ENCODE data around the gene THADA. TPM values are rescaled to one million over a fixed set of nuclear protein-coding genes. Genes with fewer than 3 reads are reported as not detected.

THADA gene
- total and polyA plus RNA-seq, 2 donors (not counting 1 experiment from before 2014, with no cell fraction given), result 9.2 to 36.2 TPM

DNA sequence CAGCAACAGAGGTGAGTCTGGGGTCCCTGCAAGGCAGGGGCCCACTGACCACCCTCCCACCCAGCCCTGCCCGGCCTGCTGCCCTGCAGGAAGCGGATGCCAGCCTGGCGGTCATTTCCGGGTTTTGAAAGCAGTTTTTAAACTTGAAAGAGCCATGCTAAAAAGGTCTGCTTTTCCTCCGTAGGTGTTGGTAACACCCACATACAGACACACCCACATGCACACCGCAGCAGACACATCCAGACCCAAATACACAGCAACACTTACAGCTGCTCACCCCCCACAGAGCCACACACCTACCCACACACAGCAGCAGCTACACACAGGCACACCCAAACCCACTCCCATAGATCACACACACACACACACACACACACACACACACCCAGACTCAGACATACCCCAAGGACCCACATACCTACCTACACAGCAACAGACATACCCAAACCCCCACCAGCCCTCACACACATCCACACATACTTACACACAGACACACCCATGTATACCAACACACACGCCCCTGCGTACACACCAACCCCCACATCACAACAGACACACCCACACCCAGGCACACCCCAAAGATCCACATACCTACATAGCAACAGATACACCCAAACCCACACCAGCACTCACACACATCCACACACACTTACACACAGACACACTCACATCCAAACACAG lies 377.0 kb downstream of the THADA start:
- H3K36me3 ChIP-seq (ENCODE audit: control insufficient read depth, insufficient read depth, low read length), result peaks cover 2% of the 10 kb centered on the region
- H3K9ac ChIP-seq (ENCODE audit: insufficient read depth, low read length), result peak overlapping the region; percentile 40
- TF ChIP-seq, protein P1, sequence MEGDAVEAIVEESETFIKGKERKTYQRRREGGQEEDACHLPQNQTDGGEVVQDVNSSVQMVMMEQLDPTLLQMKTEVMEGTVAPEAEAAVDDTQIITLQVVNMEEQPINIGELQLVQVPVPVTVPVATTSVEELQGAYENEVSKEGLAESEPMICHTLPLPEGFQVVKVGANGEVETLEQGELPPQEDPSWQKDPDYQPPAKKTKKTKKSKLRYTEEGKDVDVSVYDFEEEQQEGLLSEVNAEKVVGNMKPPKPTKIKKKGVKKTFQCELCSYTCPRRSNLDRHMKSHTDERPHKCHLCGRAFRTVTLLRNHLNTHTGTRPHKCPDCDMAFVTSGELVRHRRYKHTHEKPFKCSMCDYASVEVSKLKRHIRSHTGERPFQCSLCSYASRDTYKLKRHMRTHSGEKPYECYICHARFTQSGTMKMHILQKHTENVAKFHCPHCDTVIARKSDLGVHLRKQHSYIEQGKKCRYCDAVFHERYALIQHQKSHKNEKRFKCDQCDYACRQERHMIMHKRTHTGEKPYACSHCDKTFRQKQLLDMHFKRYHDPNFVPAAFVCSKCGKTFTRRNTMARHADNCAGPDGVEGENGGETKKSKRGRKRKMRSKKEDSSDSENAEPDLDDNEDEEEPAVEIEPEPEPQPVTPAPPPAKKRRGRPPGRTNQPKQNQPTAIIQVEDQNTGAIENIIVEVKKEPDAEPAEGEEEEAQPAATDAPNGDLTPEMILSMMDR (conservative IDR thresholded peaks at IDR 0.05 in 1 of 2, IDR thresholded peaks at IDR 0.05 in 1 of 2; ENCODE audit: low read depth in 1 of 2, low read length in 2 of 2), result no peak
- no peak for TF ChIP-seq EZH2 (IDR thresholded peaks at IDR 0.05; ENCODE audit: low read length, missing control alignments)
- peak overlapping the region; percentile 84 for H3K27ac ChIP-seq (ENCODE audit: insufficient read depth, low read length)
- H3K79me2 ChIP-seq (ENCODE audit: control insufficient read depth, insufficient read depth, low read length), result peaks cover 24% of the 10 kb centered on the region
- no peak overlapping the region for H2AFZ ChIP-seq (ENCODE audit: low read length)
- peak overlapping the region; percentile 95 for H3K4me2 ChIP-seq (ENCODE audit: extremely low read depth, insufficient read depth, low read length)
- H3K4me1 ChIP-seq (ENCODE audit: control insufficient read depth, extremely low read depth, insufficient read depth, low read length), result peaks cover 19% of the 10 kb centered on the region
- peak overlapping the region; percentile 20 to 99 (median 57) for H3K4me3 ChIP-seq (replicated peaks in 1 of 4; ENCODE audit: control extremely low read depth in 1 of 4, insufficient read depth in 1 of 4, low read depth in 3 of 4, low read length in 4 of 4)
- H3K27me3 ChIP-seq (ENCODE audit: control insufficient read depth, insufficient read depth, low read length), result no peaks in the 10 kb centered on the region
- DNase-seq (ENCODE audit: low read depth in 2 of 2), result peak; percentile 21 to 34
- no peaks in the 10 kb centered on the region for H4K20me1 ChIP-seq (ENCODE audit: control insufficient read depth, extremely low read depth, insufficient read depth, low read length)
- no peaks in the 10 kb centered on the region for H3K9me3 ChIP-seq (ENCODE audit: control insufficient read depth, insufficient read depth, low read depth, low read length)

DNA sequence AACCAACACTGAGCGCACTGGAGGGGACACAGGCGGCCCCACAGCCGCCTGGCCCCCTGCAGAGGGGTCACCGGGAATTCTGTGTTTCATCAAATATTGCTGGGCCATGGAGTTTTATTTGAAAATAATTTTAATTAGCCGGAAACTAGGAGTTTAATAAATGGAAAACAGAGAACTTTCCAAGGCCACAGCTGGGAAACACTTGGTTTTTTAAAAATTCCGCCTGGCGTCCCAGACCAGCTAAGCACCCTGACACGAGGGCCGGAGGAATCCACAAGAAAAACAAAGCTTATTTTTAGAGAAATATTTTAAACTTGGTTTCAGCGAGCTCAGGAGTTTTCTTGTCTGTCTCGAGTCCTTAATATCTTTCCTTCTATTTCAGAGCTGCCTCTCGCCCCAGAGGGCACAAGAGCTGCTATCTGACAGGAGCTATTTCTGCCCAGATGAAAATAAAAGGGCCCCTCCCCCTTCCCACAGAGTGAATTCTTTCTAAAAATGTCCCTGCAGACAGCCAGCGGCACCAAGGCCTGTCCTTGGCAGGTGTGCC lies 377.6 kb downstream of the THADA start:
- H3K36me3 ChIP-seq (ENCODE audit: control insufficient read depth, insufficient read depth, low read length), result peaks cover 2% of the 10 kb centered on the region
- peaks cover 19% of the 10 kb centered on the region for H3K4me1 ChIP-seq (ENCODE audit: control insufficient read depth, extremely low read depth, insufficient read depth, low read length)
- peaks cover 17% of the 10 kb centered on the region for H3K79me2 ChIP-seq (ENCODE audit: control insufficient read depth, insufficient read depth, low read length)
- peak overlapping the region; percentile 40 for H3K9ac ChIP-seq (ENCODE audit: insufficient read depth, low read length)
- H3K4me2 ChIP-seq (ENCODE audit: extremely low read depth, insufficient read depth, low read length), result peak overlapping the region; percentile 95
- H3K27ac ChIP-seq (ENCODE audit: insufficient read depth, low read length), result peak overlapping the region; percentile 2
- no peaks in the 10 kb centered on the region for H3K27me3 ChIP-seq (ENCODE audit: control insufficient read depth, insufficient read depth, low read length)
- DNase-seq (ENCODE audit: low read depth in 2 of 2), result peak; percentile 40 to 53
- H4K20me1 ChIP-seq (ENCODE audit: control insufficient read depth, extremely low read depth, insufficient read depth, low read length), result no peaks in the 10 kb centered on the region
- no peak overlapping the region for H2AFZ ChIP-seq (ENCODE audit: low read length)
- H3K4me3 ChIP-seq (replicated peaks in 1 of 4; ENCODE audit: control extremely low read depth in 1 of 4, insufficient read depth in 1 of 4, low read depth in 3 of 4, low read length in 4 of 4), result peak overlapping the region in 1 of 4 experiments; percentile 79
- H3K9me3 ChIP-seq (ENCODE audit: control insufficient read depth, insufficient read depth, low read depth, low read length), result no peaks in the 10 kb centered on the region
- TF ChIP-seq, protein P1 (conservative IDR thresholded peaks at IDR 0.05 in 1 of 2, IDR thresholded peaks at IDR 0.05 in 1 of 2; ENCODE audit: low read depth in 1 of 2, low read length in 2 of 2), result peak in 1 of 2 donors; percentile 11
- no peak for TF ChIP-seq EZH2 (IDR thresholded peaks at IDR 0.05; ENCODE audit: low read length, missing control alignments)

DNA sequence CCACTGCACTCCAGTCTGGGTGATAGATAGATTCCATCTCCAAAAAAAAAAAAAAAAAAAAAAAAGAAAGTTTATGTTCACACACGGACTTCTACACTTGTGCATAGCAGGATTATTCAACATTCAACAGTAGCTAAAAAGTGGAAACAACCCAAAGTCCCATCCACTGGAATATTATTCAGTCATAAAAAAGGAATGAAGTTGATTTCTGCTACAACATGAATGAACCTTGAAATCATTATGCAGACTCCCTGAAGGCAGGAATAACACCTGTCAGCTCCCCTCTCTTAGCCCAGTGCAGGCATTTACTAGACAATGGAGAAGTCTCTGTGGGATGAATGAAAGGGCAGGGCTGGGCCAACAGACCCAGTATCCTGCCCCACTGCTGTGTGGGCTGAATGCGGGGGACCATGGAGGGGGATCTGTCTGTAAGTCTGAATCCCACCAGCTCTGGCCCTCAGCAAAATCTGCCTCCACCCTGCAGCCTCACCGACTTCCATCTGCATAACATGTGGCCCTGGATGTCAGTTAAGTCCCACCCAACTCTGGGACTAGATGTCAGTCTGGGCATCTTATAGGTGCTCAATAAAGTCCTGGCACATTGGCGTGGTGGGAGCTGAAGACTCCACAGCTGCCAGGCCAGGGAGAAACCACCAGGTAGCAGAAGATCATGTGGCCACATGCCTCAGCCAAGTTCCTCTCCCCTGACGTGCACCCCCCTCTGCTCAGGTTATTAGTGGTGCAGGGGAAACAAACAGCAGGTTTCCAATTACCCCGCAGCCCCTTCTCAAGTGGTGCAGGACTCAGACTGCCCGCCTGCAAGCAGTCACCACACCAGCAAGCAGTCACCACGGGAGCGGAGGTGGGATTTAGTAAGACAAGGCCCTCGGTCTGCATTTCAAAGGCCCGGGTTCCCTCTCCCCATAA lies 378.3 kb downstream of the THADA start:
- no peaks in the 10 kb centered on the region for H3K36me3 ChIP-seq (ENCODE audit: control insufficient read depth, insufficient read depth, low read length)
- no peak overlapping the region for H3K27ac ChIP-seq (ENCODE audit: insufficient read depth, low read length)
- H3K27me3 ChIP-seq (ENCODE audit: control insufficient read depth, insufficient read depth, low read length), result no peaks in the 10 kb centered on the region
- peaks cover 19% of the 10 kb centered on the region for H3K4me1 ChIP-seq (ENCODE audit: control insufficient read depth, extremely low read depth, insufficient read depth, low read length)
- H2AFZ ChIP-seq (ENCODE audit: low read length), result no peak overlapping the region
- no peaks in the 10 kb centered on the region for H3K9me3 ChIP-seq (ENCODE audit: control insufficient read depth, insufficient read depth, low read depth, low read length)
- TF ChIP-seq, protein P1 (conservative IDR thresholded peaks at IDR 0.05 in 1 of 2, IDR thresholded peaks at IDR 0.05 in 1 of 2; ENCODE audit: low read depth in 1 of 2, low read length in 2 of 2), result no peak
- TF ChIP-seq EZH2 (IDR thresholded peaks at IDR 0.05; ENCODE audit: low read length, missing control alignments), result no peak
- H4K20me1 ChIP-seq (ENCODE audit: control insufficient read depth, extremely low read depth, insufficient read depth, low read length), result no peaks in the 10 kb centered on the region
- H3K4me2 ChIP-seq (ENCODE audit: extremely low read depth, insufficient read depth, low read length), result no peak overlapping the region
- no peak overlapping the region for H3K9ac ChIP-seq (ENCODE audit: insufficient read depth, low read length)
- DNase-seq (ENCODE audit: low read depth in 2 of 2), result peak in 1 of 2 donors; percentile 47
- H3K79me2 ChIP-seq (ENCODE audit: control insufficient read depth, insufficient read depth, low read length), result peaks cover 10% of the 10 kb centered on the region
- no peak overlapping the region for H3K4me3 ChIP-seq (replicated peaks in 1 of 4; ENCODE audit: control extremely low read depth in 1 of 4, insufficient read depth in 1 of 4, low read depth in 3 of 4, low read length in 4 of 4)
